IPS-NIHi7 (cell line): ENCODE results near the gene RAP1GAP.
A peak's percentile ranks its signal among the peaks of the same experiment; 100 is the strongest.

Experiments used
- DNase-seq: peaks from one replicate; pipeline ENCODE4 v3.0.0; 2012; ENCODE audit warnings: mixed read lengths; ENCODE audit errors: extremely low spot score

The RAP1GAP gene

DNA sequence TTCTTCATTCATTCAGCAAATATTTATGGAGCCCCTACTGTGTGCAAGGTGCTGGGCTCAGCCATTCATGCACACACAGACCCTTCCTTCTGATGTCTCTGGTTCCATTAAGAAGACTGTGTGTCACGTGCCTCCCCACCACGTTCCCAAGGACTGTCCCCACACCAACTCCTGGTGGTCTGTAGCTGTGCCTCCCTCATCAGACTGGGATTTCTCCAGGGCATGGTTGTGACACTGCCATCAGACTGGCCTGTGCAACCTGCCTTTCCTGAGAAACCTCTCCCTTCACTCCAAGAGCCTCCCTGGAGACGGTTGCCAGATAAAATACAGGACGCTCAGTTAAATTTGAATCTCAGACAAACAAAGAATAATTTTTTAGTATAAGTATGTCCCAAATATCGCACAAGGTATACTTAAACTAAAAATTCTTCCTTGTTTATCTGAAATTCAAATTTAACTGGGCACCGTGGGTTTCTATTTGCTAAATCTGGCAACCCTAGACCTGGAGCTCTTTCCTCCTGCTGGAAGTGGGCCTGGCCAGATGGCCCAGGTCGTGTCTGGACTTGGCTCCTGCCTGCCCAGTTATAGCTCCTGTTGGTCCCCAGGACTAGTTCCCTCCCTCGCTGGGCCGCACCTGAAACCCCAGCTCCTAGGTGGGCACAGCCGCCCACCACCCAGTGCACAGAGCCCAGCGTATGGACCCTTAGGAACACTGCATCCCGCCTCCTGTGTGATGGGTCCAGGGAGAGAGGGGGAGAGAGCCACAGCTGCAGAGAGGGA lies 76.9 kb downstream of the RAP1GAP start:
- DNase-seq, result no peak

DNA sequence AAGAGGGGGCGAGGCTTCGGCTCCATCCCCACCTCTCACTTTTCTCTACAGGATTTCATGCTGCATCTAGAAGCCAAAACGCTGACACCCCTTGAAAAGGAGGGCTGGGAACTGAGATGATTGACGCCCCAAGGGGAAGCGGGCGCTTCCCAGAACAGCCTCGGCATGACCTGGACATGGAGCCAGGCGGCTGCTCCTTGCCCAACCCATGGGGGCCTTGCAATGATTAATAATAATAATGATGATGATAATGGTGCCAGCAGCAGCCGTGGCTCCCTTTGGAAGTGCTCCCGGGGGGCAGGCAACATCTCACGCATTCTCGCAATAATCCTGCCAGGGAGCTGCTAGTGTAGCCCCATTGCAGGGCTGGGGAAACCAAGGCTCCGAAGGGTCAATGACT lies 78.2 kb downstream of the RAP1GAP start:
- DNase-seq, result no peak

DNA sequence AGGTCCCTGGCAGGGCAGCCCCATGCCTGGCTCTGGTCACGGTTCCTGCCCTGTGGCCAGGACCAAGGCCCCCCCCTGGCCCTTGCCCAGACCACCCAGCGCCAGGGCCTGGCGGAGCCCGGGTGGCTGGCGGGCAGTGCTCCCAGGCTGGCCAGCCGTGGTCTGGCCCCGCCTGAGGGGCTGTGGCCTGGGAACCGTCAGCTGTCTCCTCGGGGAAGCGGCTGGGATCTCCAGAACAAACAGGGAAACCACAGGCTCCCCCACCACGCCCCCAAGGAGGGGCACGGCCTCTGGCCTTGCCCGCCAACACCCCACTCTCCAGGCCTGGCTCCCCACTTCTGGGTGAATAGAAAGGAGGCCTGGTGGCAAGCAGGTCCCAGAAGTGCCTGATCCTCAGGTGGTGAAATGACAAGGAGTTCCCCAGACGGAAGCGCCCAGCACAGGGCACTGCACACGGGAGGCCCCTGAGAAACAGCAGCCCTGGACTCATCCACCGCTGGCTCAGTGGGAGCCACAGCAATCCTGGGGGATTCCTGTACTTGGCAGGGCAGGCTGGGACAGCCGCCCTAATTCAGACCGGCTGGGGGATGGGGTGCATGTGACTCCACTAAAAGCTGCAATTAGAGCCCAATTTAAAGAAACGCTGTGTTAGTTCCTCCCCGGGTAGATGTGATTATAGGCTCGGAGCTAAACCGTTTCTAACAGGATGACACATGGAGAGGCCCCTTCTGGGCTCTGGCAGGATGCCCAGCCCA lies 78.9 kb downstream of the RAP1GAP start:
- DNase-seq, result no peak

DNA sequence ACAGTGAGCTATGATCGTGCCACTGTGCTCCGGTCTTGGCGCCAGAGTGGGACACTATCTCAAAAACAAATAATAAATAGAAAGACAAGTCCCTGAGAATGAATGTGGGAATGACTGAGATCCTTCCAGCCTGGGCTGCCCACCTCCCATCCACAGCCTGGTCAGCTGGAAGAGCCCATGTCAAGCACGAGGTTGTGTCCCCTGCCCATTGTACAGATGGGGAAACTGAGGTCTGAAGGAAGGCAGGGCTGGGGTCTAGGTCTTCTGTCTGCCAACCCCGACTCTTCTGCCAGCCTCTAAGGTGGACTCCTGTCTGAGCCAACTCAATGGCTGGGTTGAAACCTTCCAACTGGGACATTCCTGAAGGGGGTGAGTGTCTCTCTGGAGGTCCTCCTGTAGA lies 79.5 kb downstream of the RAP1GAP start:
- no peak for DNase-seq

DNA sequence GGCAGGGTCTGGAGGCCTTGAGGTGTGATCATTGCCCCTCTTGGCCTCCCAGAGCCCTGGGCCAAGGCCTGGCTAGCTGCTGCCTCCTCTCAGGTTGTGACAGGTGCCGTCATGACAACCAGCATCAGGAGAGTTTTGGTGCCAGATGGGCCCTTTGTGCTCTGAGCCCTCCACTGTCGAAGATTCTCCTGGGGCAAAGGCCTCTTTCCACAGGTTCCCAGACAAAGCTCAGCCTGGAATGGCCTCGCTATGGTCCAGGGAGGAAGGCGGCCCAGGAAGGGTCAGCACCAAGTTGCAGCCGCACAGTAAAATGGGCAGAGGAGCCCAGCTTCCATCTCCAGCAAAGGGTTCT lies 81.6 kb downstream of the RAP1GAP start:
- no peak for DNase-seq

DNA sequence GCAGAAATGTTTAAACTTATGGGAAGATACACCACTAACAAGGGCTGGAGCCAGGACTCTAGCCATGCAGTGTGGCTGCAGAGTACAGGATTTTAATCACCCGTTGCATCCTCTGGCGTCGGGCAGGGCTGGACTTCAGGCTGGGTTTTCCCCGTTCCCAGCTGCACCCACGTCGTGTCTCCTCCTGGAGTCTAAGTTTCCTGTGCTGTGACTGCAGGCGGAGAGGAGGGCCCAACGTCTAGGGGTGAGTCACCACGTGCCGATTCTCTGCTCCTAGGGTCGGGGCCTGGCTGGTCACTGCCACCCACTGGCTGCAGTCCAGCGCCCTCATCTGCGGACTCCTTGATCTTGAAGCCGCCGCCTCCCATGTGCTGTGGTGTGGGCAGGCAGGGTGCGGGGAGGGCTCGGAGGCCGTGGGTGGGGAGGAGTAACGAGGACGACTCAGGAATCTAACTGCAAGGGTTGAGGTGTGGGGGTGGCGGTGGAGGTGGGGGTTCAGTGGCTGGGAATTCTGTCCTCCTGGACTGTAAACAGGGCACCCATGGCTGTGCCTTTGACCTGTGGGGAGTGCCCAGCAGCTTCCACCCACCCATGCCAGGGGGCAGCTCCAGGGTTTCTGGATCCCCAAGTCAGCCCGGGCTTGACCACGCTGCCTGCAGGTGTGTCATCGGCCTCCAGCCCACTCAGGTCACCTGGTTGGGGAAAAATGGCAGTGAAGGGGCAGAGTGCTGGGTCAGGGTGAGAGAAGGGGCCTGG lies 82.1 kb downstream of the RAP1GAP start:
- peak; percentile 78 for DNase-seq

DNA sequence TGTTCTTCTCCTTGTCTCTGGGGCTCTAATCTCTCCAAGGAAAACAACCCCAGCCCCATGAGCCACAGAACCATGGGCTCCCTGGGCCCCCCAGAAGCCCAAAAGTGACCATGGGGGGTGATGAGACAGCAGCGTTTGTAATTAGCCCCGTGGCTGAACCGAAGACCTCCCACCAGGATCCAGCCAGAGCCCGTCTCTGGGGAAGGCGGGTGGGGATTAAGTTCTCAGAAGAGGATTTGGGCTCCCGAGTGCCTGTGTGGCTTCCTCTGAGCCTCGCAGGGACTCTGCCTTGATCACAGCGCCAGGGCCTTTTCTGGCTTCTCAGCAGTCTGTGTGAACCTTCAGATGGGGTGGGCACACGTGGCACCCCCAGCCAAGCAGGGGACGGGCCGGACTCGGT lies 82.9 kb downstream of the RAP1GAP start:
- DNase-seq, result peak; percentile 42

DNA sequence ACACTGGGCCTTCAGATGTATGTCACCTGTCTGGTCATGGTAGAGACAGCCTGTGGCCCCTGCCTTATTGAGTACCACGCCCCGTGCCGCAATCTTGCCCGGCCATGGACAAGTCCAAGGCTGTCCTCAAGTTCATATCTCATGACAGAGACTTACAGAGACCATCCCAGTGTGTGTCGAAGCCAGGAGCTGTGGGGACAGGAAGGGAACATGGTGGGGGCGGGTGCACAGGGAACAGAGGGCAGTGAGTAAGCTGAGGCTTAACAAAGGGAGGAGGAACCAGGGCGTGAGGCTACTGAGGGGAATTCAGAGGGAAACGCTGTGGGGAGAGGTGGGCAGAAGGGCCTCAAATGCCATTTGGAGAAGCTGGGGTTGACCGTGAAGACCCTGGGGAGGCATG lies 84.1 kb downstream of the RAP1GAP start:
- no peak for DNase-seq

DNA sequence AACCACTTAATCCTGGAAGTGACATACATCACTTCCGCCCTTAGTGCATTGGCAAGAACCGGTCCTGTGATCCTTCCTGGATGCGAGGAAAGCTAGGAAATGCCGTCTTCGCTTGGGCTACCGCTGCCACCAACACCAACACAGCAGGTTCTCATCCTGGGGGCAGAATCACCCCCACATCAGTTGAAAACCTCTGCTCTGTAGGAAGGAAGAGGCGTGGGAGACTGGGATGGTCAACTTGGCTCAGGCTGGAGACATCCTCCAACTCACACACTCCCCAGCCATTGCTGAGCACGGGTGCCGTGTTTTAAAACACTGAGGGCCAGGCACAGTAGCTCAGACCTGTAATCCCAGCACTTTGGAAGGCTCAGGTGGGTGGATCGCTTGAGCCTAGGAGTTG lies 85.1 kb downstream of the RAP1GAP start:
- no peak for DNase-seq

DNA sequence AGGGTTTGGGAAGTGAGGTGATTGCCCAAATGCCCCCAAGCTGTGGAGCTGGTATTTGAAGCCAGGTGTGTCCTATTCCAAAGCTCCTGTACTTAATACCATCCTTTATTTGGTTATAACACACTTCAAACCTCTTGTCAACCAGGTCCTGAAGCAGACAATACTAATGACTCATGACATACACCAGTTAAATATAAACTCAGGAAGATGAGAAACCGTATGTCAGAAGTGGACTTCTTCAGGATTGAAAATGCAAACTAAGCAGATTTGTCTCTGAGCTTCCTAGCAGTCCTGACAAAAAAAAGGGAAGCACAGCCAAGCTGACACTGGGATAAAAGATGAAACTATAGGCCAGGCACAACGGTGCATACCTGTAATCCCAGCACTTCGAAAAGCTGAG lies 89.4 kb downstream of the RAP1GAP start:
- DNase-seq, result no peak

DNA sequence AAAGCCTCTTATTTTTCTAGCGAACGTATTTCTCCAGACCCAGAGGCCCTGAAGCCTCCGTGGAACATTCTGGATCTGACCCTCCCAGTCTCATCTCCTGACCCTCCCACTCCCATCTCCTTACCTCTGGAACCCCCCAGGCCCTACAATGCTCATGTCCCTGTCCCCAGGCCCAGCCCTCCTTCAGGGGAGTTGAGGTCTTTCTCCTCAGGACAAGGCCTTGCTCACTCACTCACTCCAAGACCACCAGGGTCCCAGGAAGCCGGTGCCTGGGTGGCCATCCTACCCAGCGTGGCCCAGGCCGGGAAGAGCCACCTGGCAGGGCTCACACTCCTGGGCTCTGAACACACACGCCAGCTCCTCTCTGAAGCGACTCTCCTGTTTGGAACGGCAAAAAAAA lies 91.2 kb downstream of the RAP1GAP start:
- DNase-seq, result no peak

DNA sequence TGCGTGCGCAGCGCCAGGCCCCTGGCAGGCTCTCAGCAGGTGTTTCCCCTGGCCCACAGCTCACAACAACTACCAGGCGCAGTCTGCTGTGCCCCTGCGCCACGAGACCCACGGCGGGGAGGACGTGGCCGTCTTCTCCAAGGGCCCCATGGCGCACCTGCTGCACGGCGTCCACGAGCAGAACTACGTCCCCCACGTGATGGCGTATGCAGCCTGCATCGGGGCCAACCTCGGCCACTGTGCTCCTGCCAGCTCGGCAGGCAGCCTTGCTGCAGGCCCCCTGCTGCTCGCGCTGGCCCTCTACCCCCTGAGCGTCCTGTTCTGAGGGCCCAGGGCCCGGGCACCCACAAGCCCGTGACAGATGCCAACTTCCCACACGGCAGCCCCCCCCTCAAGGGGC lies 91.8 kb downstream of the RAP1GAP start:
- no peak for DNase-seq

DNA sequence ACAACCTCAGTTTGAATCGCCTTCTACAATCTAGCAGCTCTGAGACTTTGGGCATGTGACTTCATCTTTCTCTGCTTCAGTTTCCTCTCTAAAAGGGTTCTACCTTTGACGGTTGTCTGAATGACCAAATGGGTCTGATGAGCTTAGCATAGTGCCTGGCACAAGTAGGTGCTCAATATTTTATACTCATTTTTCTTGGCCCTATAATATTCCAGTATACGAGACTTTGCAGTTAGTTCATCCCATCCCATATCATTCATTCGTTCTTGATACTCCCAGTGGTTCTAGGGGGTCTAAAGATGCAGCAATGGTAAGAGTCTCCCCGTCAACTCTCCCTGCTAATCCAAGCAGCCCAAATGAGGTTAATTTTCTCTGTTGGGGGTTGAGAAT lies 92.4 kb downstream of the RAP1GAP start:
- no peak for DNase-seq

DNA sequence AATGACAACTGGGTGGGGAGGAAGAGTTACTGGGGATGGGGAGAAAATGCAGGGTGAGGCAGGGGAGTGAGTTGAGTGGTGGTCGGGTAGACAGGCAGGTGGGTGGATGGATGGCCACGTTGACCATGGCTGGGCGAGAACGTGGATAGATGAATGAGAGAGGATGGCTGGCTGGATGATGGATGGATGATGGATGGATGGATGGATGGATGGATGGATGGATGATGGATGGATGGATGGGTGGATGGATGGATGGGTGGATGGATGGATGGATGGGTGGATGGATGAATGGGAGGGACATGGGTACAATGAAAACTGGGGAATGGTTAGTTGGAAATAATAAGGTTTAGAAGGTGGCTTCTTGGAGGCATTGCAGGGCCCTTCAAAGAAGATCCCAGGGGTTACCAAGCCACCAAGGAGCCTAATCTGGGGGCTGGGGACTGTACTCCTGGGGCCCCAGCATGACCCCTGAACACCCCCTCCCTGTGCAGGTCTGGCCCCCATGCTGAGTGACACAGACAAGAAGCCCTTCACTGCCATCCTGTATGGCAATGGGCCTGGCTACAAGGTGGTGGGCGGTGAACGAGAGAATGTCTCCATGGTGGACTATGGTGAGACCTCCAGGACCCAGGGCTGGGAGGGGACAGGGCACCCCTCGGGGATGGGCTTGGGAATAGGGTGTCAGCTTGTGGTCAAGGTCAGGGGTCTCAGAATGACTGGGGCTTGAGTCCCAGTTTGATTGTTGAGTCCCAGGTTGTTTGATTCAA lies 92.9 kb downstream of the RAP1GAP start:
- DNase-seq, result no peak

DNA sequence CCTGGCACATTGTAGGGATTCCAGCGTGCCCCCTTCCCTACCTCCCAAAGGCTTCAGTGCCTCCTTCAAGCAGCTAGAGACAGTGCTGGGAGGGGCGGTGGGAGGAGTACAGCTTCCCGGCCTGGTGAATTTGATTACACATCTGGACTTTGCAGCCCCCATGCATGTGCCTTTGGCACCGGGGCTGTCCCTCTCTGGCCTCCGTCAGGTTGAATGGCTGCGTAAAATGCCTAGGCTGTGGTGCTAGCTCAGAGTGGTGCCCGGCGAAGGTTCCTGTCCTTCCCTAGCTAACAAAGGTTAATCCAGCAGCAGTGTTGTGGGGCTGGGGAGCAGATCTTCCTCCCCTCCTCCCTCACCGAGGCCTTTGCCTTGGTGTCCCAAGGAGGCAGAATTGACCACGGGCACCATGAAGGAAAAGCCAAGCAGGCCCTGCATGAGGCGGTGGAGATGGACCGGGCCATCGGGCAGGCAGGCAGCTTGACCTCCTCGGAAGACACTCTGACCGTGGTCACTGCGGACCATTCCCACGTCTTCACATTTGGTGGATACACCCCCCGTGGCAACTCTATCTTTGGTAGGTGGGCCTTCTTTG lies 93.7 kb downstream of the RAP1GAP start:
- DNase-seq, result no peak

DNA sequence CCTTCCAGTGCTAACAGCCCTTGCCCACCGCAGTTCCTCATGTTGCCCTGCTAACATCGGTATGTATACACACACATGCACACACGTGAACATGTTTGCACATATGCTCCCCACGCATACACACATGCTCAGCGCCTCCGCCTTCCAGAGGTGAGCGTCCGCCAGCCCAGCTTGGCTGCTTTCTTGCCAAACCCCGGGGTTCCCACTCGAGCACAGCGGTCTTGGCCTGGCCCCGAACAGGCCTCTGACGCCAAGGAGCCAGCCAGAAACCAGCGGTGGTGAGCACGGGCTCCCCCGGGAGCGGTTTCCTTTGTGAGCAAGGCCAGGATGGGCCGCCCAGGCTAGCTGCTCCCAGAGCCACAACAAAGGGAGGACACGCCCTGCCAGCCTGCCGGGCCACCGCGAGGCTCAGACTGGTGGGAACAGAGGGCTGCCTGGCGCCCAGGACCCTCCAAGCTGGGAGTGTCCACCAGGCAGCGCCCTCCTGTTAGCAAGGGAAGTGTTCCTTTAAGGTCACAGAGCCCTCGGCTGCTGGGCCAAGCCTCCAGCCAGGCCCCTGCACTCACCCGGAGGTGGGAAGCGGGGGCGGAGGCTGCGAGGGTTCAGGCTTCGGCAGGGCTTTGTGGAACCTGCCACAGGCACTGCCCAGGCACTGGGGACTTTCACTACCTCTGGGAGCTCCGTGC lies 94.5 kb downstream of the RAP1GAP start:
- peak; percentile 69 for DNase-seq

DNA sequence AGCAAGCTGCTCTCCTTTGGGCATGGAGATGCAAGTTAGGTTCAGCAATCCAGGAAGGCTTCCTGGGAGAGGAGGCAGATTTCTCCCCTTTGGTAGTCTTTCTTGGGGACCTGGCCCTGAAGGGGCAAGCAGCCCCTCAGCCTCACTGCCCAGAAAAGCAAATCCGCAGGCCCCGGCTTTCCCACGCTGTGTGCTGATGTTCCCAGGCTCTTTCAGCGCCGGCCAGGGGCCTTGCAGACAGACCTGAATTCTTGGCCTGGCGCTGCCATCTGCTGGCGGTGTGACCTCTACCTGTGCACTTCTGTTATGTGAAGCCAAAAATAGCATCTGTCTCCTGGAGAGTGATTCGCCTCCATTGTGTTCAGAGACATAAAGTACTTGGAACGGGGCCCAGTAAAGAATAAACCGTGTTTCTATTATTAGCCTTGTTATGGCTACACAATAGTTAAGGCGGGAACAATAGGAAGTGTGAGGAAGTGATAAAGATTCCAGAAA lies 95.1 kb downstream of the RAP1GAP start:
- peak; percentile 84 for DNase-seq

DNA sequence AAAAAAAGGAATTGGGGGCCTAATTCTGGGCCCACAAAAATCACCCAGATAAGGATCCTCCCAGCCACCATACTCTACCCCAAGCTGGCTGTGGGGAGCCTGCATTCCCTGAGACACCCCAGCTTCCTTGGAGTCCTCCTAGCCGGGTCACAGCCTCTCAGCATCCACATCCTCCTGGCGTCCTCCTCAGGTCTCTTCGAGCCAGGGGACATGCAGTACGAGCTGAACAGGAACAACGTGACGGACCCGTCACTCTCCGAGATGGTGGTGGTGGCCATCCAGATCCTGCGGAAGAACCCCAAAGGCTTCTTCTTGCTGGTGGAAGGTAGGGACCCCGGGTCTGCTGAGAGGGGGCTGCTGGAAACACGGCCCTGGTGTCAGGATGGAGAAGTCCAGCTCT lies 95.7 kb downstream of the RAP1GAP start:
- no peak for DNase-seq

DNA sequence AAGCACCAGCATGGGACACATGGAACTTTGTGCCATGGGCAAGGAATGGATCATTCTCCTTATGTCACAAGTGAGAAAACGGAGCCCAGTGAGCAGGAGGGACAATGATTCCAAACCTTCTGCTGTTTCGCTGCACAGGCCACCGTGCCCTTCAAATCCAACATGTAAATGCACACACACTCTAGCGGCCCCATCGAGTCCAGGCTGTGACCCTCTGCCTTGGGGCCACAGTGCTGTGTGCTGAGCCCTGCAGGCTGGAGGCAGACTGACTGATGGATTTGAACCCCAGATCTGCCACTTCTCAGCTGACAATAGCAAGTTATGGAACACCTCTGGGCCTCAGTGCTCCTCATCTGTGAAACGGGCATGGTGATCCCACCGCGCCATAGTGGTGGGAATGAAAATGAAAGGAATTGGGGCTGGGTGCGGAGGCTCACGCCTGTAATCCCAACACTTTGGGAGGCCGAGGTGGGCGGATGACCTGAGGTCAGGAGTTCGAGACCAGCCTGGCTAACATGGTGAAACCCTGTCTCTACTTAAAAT lies 96.4 kb downstream of the RAP1GAP start:
- no peak for DNase-seq

DNA sequence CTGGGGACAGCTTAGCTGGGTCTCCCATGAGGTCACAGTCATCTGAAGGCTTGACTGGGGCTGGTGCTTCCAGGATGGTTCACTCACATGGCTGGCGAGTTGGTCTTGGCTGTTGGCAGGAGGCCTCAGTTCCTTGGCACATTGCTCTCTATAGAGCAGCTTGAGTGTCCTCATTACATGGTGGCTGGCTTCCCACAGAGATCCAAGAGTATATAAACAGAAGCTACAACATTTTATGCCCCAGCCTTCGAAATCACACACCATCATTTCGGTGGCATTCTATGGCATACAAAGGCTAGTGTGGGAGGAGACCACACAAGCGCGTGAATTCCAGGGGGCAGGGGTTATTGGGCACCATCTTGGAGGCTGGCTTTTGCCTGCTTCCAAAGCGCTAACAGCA lies 96.9 kb downstream of the RAP1GAP start:
- DNase-seq, result no peak

DNA sequence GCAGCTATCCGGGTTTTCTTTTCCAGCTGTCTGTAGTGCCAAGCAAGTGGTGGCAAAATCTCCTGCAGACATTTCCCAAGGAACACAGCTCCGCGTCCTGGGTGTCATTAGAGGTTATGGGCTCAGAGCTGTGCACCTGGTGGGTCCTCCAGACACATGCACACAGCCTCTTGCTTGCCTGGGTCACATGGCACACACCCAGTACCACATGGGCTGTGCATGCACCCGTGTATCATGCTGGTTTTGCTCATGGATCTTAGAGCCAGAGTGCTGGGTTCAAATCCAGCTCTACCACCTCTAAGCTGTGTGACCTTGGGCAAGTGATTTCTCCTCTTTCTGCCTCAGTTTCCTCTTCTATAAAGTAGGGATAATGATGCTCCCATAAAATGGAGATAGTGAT lies 98.3 kb downstream of the RAP1GAP start:
- DNase-seq, result no peak
